AG09319 (cell line): ENCODE results near the gene CPNE4.
"Not testable (repeated sequence)": the region's sequence is repeated elsewhere in the genome, so short reads cannot be mapped to it uniquely, and the experiment has no call there.

Experiments
- DNase-seq: peaks from one replicate; pipeline ENCODE4 v3.0.0-alpha.2; 2010; ENCODE audit warnings: low read depth; ENCODE audit errors: extremely low read depth
- TF ChIP-seq, protein P1 (sequence below): IDR thresholded peaks from 2 replicates; pipeline ENCODE4 v1.5.1; 2011; ENCODE audit warnings: low read depth, mild to moderate bottlenecking, inconsistent platforms, low read length, moderate library complexity

CPNE4 gene

DNA sequence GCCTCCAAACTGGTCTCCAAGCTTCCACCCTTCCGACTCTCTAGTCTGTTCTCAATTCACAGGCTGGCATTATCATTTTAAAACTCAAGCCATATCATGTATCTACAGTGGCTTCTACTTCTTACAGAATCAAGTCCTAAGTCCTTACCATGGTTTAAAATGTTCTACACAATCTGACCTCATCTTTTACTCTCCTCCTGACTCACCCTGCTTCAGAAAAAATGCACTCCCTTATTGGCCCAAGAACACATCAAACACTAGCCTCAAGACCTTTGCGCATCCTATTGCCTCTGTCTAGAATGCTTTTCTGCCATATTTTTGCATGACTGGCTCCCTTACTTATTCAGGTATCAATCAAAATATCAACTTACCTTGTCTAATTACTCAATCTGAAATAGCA, 543.0 kb downstream of the CPNE4 start:
- TF ChIP-seq, protein P1, sequence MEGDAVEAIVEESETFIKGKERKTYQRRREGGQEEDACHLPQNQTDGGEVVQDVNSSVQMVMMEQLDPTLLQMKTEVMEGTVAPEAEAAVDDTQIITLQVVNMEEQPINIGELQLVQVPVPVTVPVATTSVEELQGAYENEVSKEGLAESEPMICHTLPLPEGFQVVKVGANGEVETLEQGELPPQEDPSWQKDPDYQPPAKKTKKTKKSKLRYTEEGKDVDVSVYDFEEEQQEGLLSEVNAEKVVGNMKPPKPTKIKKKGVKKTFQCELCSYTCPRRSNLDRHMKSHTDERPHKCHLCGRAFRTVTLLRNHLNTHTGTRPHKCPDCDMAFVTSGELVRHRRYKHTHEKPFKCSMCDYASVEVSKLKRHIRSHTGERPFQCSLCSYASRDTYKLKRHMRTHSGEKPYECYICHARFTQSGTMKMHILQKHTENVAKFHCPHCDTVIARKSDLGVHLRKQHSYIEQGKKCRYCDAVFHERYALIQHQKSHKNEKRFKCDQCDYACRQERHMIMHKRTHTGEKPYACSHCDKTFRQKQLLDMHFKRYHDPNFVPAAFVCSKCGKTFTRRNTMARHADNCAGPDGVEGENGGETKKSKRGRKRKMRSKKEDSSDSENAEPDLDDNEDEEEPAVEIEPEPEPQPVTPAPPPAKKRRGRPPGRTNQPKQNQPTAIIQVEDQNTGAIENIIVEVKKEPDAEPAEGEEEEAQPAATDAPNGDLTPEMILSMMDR = no peak
- no peak for DNase-seq

DNA sequence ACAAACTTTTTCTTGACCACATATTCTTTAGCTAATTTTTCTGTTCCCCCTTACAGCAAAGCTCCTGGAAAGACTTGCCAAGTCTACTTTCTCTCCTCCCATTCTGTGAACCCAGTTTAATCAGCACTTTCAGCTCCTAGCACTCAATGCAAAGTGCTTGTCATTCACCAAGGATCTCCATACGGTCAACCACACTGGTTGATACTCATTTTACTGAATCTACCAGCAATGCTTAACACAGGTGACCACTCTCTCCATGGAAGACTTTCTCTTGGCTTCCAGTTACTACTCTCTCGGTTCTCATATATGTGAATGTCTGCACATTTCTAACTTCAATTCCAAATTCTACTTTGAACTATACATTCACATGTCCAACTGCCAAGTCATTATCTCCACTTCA, 543.7 kb downstream of the CPNE4 start:
- TF ChIP-seq, protein P1 = no peak

GRCh38 chr3:131486545-131486944, 548.3 kb downstream of the CPNE4 start:
- DNase-seq = not testable (repeated sequence)

More for the DNA sequence above, 543.7 kb downstream of the CPNE4 start:
- DNase-seq = no peak

DNA sequence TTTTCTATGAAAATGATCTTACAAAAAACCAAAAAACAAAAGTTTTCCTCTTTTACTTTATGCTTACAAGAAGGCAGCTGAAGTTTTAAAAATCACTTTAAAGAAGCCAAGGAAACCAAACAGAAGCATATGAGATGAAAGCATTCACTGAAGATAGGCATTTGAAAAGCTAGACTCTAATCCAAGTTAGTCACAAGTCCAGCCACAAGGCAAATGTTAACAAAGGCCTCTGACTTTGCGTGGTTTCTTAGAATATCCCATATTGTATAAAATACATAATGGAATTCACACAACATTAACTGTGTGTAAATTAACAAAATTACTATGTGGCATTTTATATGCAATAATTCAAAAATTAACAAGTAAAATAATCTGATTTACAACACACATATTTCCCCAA, 549.7 kb downstream of the CPNE4 start:
- DNase-seq = no peak
- TF ChIP-seq, protein P1 = no peak

DNA sequence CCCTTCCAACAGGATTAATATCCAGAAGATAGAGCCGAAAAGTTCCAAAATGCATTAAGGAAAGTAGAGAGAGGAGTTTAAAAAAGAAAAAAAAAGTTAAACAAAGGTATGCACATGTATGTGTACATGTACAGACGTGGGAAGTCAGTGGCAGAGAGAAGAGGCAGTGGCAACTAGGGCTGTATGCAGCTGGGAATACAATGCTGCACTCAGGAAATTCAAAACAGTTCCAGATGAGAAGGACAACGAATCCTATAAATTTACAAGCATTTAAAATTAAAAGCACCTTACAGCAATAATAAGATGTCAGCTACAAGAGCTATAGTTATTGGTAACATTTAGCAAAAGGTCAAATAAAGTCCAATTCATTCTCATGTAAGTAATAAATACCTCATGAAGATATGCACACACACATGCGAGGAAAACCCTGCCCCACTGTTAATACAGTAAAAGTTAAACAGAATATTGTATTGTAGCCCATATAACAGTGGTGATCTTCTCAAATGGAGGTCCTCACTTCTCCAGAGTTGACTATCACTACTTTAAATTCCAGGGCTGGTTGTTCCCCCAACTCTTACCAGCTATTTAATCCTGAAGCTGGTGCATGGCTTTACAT, 550.2 kb downstream of the CPNE4 start:
- DNase-seq = no peak
- TF ChIP-seq, protein P1 = no peak
